WTC11 (cell line): ENCODE data around the gene NMRK1. TPM values are rescaled to one million over a fixed set of nuclear protein-coding genes. Genes with fewer than 3 reads are reported as not detected.

ENCODE experiments used
- ATAC-seq: fragments of 200-7000 bp; cut with Tn5 transposase; 2 replicates; pipeline ENCODE4 v1.10.0; 2021; ENCODE audit warnings: mild to moderate bottlenecking, moderate library complexity
- CTCF ChIA-PET: fragments of 300-600 bp; sonication (Branson Sonifier 250); formaldehyde crosslinking; loops from one replicate; lab custom pipeline; 2021; ENCODE audit warnings: antibody characterized with exemption; lab: Charles Lee
- POLR2A ChIA-PET: fragments of 350-600 bp; sonication (Branson Sonifier 250); formaldehyde crosslinking; loops from one replicate; lab custom pipeline; 2021; ENCODE audit warnings: antibody characterized with exemption; lab: Charles Lee
- DNase-seq: peaks from one replicate; pipeline ENCODE4 v3.0.0; 2021; ENCODE audit warnings: low spot score
- H3K27ac Mint-ChIP-seq: 2 replicates; pipeline ENCODE4 v1.8.0; 2021; ENCODE audit warnings: mixed read lengths
- H3K27me3 Mint-ChIP-seq: 2 replicates; pipeline ENCODE4 v1.8.0; 2021; ENCODE audit warnings: low read depth, mild to moderate bottlenecking, moderate library complexity, mixed read lengths
- H3K36me3 Mint-ChIP-seq: 2 replicates; pipeline ENCODE4 v1.8.0; 2021; ENCODE audit warnings: mixed read lengths
- H3K4me1 Mint-ChIP-seq: 2 replicates; pipeline ENCODE4 v1.8.0; 2022; ENCODE audit warnings: mixed read lengths
- H3K4me3 Mint-ChIP-seq: 2 replicates; pipeline ENCODE4 v1.8.0; 2021; ENCODE audit warnings: mild to moderate bottlenecking, moderate library complexity, mixed read lengths
- H3K9me3 Mint-ChIP-seq: 2 replicates; pipeline ENCODE4 v1.8.0; 2021; ENCODE audit warnings: mixed read lengths
- ATF3 ChIP-seq: sonication (generic); formaldehyde crosslinking; conservative IDR thresholded peaks from 2 replicates; pipeline ENCODE4 v1.8.1; 2022; ENCODE audit warnings: mild to moderate bottlenecking, missing genetic modification reagents
- CREM ChIP-seq: sonication (generic); formaldehyde crosslinking; IDR thresholded peaks from 2 replicates; pipeline ENCODE4 v1.8.1; 2022; ENCODE audit warnings: mild to moderate bottlenecking, missing genetic modification reagents, moderate library complexity
- EMX1 ChIP-seq: fragments of 250-450 bp; sonication (Bioruptor Pico); IDR thresholded peaks from 2 replicates; pipeline ENCODE4 v1.8.0; 2021; ENCODE audit warnings: mild to moderate bottlenecking
- ESRRA ChIP-seq: sonication (generic); formaldehyde crosslinking; IDR thresholded peaks from 2 replicates; pipeline ENCODE4 v1.8.1; 2022; ENCODE audit warnings: mild to moderate bottlenecking, missing genetic modification reagents, borderline replicate concordance
- FOXP1 ChIP-seq: sonication (generic); formaldehyde crosslinking; IDR thresholded peaks from 2 replicates; pipeline ENCODE4 v1.8.0; 2022; ENCODE audit warnings: missing genetic modification reagents, mild to moderate bottlenecking, moderate library complexity, borderline replicate concordance
- HMGXB4 ChIP-seq: sonication (generic); formaldehyde crosslinking; IDR thresholded peaks from 2 replicates; pipeline ENCODE4 v1.8.1; 2023; ENCODE audit warnings: mild to moderate bottlenecking, moderate library complexity, missing genetic modification reagents
- IRF1 ChIP-seq: sonication (generic); formaldehyde crosslinking; IDR thresholded peaks from 2 replicates; pipeline ENCODE4 v1.8.0; 2023; ENCODE audit warnings: missing genetic modification reagents
- JUN ChIP-seq: sonication (generic); formaldehyde crosslinking; IDR thresholded peaks from 2 replicates; pipeline ENCODE4 v1.8.0; 2023; ENCODE audit warnings: mild to moderate bottlenecking, missing genetic modification reagents
- MLX ChIP-seq: sonication (generic); formaldehyde crosslinking; IDR thresholded peaks from 2 replicates; pipeline ENCODE4 v1.8.1; 2023; ENCODE audit warnings: mild to moderate bottlenecking, missing genetic modification reagents, moderate library complexity
- MYBL2 ChIP-seq: sonication (generic); formaldehyde crosslinking; IDR thresholded peaks from 2 replicates; pipeline ENCODE4 v1.8.1; 2023; ENCODE audit warnings: mild to moderate bottlenecking, moderate library complexity, missing genetic modification reagents
- NFATC4 ChIP-seq: fragments of 250-450 bp; sonication (Bioruptor Pico); IDR thresholded peaks from 2 replicates; pipeline ENCODE4 v1.9.0; 2021; ENCODE audit warnings: mild to moderate bottlenecking
- NFYB ChIP-seq: sonication (generic); formaldehyde crosslinking; conservative IDR thresholded peaks from 2 replicates; pipeline ENCODE4 v1.8.0; 2022; ENCODE audit warnings: low read depth, missing genetic modification reagents
- NR1H2 ChIP-seq: sonication (generic); formaldehyde crosslinking; IDR thresholded peaks from 2 replicates; pipeline ENCODE4 v1.9.0; 2021; ENCODE audit warnings: mild to moderate bottlenecking, moderate library complexity, missing genetic modification reagents
- NR2C2 ChIP-seq: sonication (generic); formaldehyde crosslinking; IDR thresholded peaks from 2 replicates; pipeline ENCODE4 v1.8.0; 2022; ENCODE audit warnings: mild to moderate bottlenecking, missing genetic modification reagents
- PRRX2 ChIP-seq: fragments of 250-450 bp; sonication (Bioruptor Pico); IDR thresholded peaks from 2 replicates; pipeline ENCODE4 v1.8.0; 2021; ENCODE audit warnings: mild to moderate bottlenecking
- RELA ChIP-seq: sonication (generic); formaldehyde crosslinking; IDR thresholded peaks from 2 replicates; pipeline ENCODE4 v1.8.1; 2022; ENCODE audit warnings: missing genetic modification reagents, mild to moderate bottlenecking, borderline replicate concordance
- RORB ChIP-seq: fragments of 250-450 bp; sonication (Bioruptor Pico); IDR thresholded peaks from 2 replicates; pipeline ENCODE4 v1.9.0; 2021; ENCODE audit warnings: mild to moderate bottlenecking
- ZMAT4 ChIP-seq: fragments of 250-450 bp; sonication (Bioruptor Pico); IDR thresholded peaks from 2 replicates; pipeline ENCODE4 v1.9.0; 2021; ENCODE audit warnings: mild to moderate bottlenecking
- ZNF281 ChIP-seq: sonication (generic); formaldehyde crosslinking; IDR thresholded peaks from 2 replicates; pipeline ENCODE4 v1.8.0; 2023; ENCODE audit warnings: mild to moderate bottlenecking, missing genetic modification reagents
- ZNF425 ChIP-seq: fragments of 250-450 bp; sonication (Bioruptor Pico); conservative IDR thresholded peaks from 2 replicates; pipeline ENCODE4 v1.9.0; 2021; ENCODE audit warnings: mild to moderate bottlenecking
- total RNA-seq: library from RNA; stranded (reverse); gene quantifications from 3 replicates; pipeline ENCODE4 v1.2.3, GENCODE V29; 2021

NMRK1 gene
- total RNA-seq, 1 experiment from 2014 or later, result 14.5 TPM

- ATAC-seq (peak; percentile 69), DNase-seq (no peak)
- no peaks in the 10 kb centered on the region for H3K27me3 Mint-ChIP-seq
- CTCF ChIA-PET, result interaction anchor here (0.6 to 1.0 kb wide), 3 partner anchors 47 to 361 kb away, joined by 3 to 4 read pairs (median 3); partner anchors contain the start of gene NMRK1
- H3K4me3 Mint-ChIP-seq, result no peak overlapping the region
- H3K4me1 Mint-ChIP-seq, result peaks cover 17% of the 10 kb centered on the region
- POLR2A ChIA-PET, result no interaction called here
- no peaks in the 10 kb centered on the region for H3K9me3 Mint-ChIP-seq
- H3K27ac Mint-ChIP-seq, result no peak overlapping the region
- no peak for TF ChIP-seq ZMAT4
- no peak for TF ChIP-seq FOXP1 (CRISPR knock-in tag)
- no peak for TF ChIP-seq EMX1 (CRISPR knock-in tag)
- no peak for TF ChIP-seq MYBL2 (CRISPR knock-in tag)
- no peak for TF ChIP-seq ATF3
- no peak for TF ChIP-seq ZNF425 (CRISPR knock-in tag)
- TF ChIP-seq RORB (CRISPR knock-in tag), result no peak
- no peak for TF ChIP-seq NR1H2 (CRISPR knock-in tag)
- no peak for TF ChIP-seq JUN (CRISPR knock-in tag)
- no peak for TF ChIP-seq NFATC4 (CRISPR knock-in tag)
- no peak for TF ChIP-seq NFYB (CRISPR knock-in tag)
- no peak for TF ChIP-seq HMGXB4 (CRISPR knock-in tag)
- no peak for TF ChIP-seq IRF1
- no peaks in the 10 kb centered on the region for H3K36me3 Mint-ChIP-seq
Measured at GRCh38 chr9:75134495-75134894, 46.5 kb upstream of the NMRK1 start.

- TF ChIP-seq ESRRA (CRISPR knock-in tag), result no peak
- TF ChIP-seq RELA (CRISPR knock-in tag), result no peak
- no peak for TF ChIP-seq PRRX2 (CRISPR knock-in tag)
- TF ChIP-seq ZNF281 (CRISPR knock-in tag), result no peak
- no peak for TF ChIP-seq MLX (CRISPR knock-in tag)
- no peak for TF ChIP-seq CREM (CRISPR knock-in tag)
- TF ChIP-seq FOXP1 (CRISPR knock-in tag), result no peak
- no peak for TF ChIP-seq NR2C2 (CRISPR knock-in tag)
- H3K36me3 Mint-ChIP-seq, result no peaks in the 10 kb centered on the region
- no peak overlapping the region for H3K4me3 Mint-ChIP-seq
- no peaks in the 10 kb centered on the region for H3K9me3 Mint-ChIP-seq
- no peak for DNase-seq
- no peak overlapping the region for H3K27ac Mint-ChIP-seq
- H3K4me1 Mint-ChIP-seq, result peaks cover 24% of the 10 kb centered on the region
- ChIA-PET CTCF (interaction anchor here (1.0 to 1.5 kb wide), 2 partner anchors 42 to 52 kb away, joined by 3 read pairs; no protein-coding TSS in a partner anchor), POLR2A (no interaction called here)
- no peaks in the 10 kb centered on the region for H3K27me3 Mint-ChIP-seq
- ATAC-seq, result no peak; the same call in 1 of the 2 replicates
Measured at GRCh38 chr9:75133396-75133795, 45.4 kb upstream of the NMRK1 start.
